Natural killer cell (primary cell): Measurements from ENCODE around the gene ILRUN. TPM values are rescaled to one million over a fixed set of nuclear protein-coding genes. Genes with fewer than 3 reads are reported as not detected.
"Not testable (repeated sequence)": the region's sequence is repeated elsewhere in the genome, so short reads cannot be mapped to it uniquely, and the experiment has no call there.

Experiments used
- ATAC-seq, 3 donors: fragments of 150-1000 bp in 2 of 3; fragments of 200-7000 bp in 1 of 3; cut with Tn5 transposase; 1 replicate in 1 of 3; 2 replicates in 2 of 3; pipeline ENCODE4 v1.10.0; 2021; ENCODE audit warnings: mild to moderate bottlenecking in 2 of 3, moderate library complexity in 2 of 3
- DNase-seq, 2 donors: peaks; one replicate each; pipeline versions ENCODE4 v3.0.0 to v3.0.0-alpha.2; 2013 to 2021; ENCODE audit warnings: mixed read lengths in 1 of 2
- H3K27ac ChIP-seq: one replicate; pipeline ENCODE4 v1.5.1; 2013; ENCODE audit warnings: mild to moderate bottlenecking, low read length
- H3K27me3 ChIP-seq: one replicate; pipeline ENCODE4 v1.6.1; 2013; ENCODE audit warnings: low read length; ENCODE audit not compliant: control insufficient read depth, insufficient read depth
- H3K36me3 ChIP-seq: one replicate; pipeline ENCODE4 v1.6.1; 2013; ENCODE audit warnings: low read length; ENCODE audit not compliant: control insufficient read depth, insufficient read depth
- H3K4me1 ChIP-seq: one replicate; pipeline ENCODE4 v1.6.1; 2013; ENCODE audit warnings: low read length; ENCODE audit not compliant: control insufficient read depth, insufficient read depth
- H3K4me3 ChIP-seq: one replicate; pipeline ENCODE4 v1.5.1; 2013; ENCODE audit warnings: low read length
- H3K9me3 ChIP-seq: one replicate; pipeline ENCODE4 v1.6.1; 2013; ENCODE audit warnings: low read length; ENCODE audit not compliant: control insufficient read depth, insufficient read depth
- H3K27ac Mint-ChIP-seq, 2 donors: one replicate each; pipeline ENCODE4 v1.8.0; 2022; ENCODE audit warnings: mild to moderate bottlenecking in 2 of 2, mixed read lengths in 2 of 2, moderate library complexity in 1 of 2
- H3K27me3 Mint-ChIP-seq, 2 donors: one replicate each; pipeline ENCODE4 v1.8.0; 2022; ENCODE audit warnings: low read depth in 2 of 2, mixed read lengths in 2 of 2
- H3K36me3 Mint-ChIP-seq: one replicate; pipeline ENCODE4 v1.8.0; 2022; ENCODE audit warnings: mixed read lengths
- H3K4me1 Mint-ChIP-seq, 2 donors: one replicate each; pipeline ENCODE4 v1.8.0; 2022; ENCODE audit warnings: mixed read lengths in 2 of 2
- H3K4me3 Mint-ChIP-seq: one replicate; pipeline ENCODE4 v1.8.0; 2022; ENCODE audit warnings: mild to moderate bottlenecking, moderate library complexity, mixed read lengths
- H3K9me3 Mint-ChIP-seq, 2 donors: one replicate each; pipeline ENCODE4 v1.8.0; 2022; ENCODE audit warnings: mixed read lengths in 2 of 2
- WGBS: methylation state at CpG from one replicate; pipeline ENCODE4 v1.1.7; 2013; ENCODE audit warnings: missing lambda C conversion rate; ENCODE audit not compliant: insufficient coverage; 5-methylcytosine and 5-hydroxymethylcytosine counted together
- intact Hi-C: fragments of 100-400 bp; cut with micrococcal nuclease; formaldehyde crosslinking; loops from one replicate; pipeline ENCODE4 v1.14.2; 2022
- total RNA-seq, 4 donors: library from RNA; stranded (reverse); fragments of 120-200 nt in 1 of 4; gene quantifications; one replicate each; pipeline versions ENCODE4 v1.2.3 to v1.2.4, GENCODE V29; 2013 to 2022
- TF ChIP-seq, protein P1 (sequence below): fragments of 200-600 bp; IDR thresholded peaks from one replicate; pipeline ENCODE4 v1.8.0; 2022; ENCODE audit warnings: antibody characterized with exemption

Gene ILRUN
- total RNA-seq = 100 to 1,000 TPM in 1 of 3 donors, 10 to 100 TPM in 2; 91.2 to 101 (median 92.3) TPM
- 56.8 TPM for total RNA-seq (2013)

DNA sequence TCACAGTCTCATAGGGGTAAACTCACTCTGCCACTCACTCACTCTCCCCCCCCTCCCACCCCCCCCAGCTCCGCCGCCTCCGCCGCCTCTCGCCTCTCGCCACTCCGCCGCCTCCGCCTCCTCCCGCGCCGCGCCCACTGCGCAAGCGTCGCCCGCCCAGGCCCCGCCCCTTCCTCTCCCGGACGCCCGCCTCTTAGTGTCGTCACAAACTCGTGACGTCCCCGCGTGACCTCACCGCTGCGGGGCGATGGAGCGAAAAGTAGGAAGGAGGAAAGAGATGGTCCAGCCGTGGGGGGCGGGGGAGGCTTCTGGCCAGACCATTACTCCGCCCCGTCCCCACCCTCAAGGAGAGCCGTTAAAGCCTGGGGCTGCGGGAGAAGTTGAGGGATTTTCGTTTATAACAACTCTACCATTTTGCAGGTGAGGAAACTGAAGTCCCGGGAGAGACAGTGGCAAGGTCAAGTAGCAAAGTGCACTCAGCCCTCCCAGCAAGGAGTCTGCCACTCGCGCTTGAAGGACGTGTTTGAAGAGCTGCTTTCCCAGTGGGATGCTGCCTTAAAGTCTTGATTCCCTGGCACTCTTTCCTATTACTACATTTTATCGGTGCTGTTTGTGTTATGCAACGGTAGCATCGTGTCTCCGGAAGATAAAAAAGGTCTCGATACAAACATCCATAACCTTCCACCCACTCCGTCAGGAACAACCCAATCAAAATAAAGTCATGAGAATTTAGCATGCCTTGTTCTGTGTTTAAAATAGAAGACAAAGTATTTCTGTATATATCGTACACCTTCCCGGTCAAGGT is at the start of gene ILRUN:
TSS of gene ILRUN (minus strand) at position 29 of the 805 bp plus-strand sequence. CDS start 164 bp downstream, outside the sequence.
- TF ChIP-seq, protein P1, sequence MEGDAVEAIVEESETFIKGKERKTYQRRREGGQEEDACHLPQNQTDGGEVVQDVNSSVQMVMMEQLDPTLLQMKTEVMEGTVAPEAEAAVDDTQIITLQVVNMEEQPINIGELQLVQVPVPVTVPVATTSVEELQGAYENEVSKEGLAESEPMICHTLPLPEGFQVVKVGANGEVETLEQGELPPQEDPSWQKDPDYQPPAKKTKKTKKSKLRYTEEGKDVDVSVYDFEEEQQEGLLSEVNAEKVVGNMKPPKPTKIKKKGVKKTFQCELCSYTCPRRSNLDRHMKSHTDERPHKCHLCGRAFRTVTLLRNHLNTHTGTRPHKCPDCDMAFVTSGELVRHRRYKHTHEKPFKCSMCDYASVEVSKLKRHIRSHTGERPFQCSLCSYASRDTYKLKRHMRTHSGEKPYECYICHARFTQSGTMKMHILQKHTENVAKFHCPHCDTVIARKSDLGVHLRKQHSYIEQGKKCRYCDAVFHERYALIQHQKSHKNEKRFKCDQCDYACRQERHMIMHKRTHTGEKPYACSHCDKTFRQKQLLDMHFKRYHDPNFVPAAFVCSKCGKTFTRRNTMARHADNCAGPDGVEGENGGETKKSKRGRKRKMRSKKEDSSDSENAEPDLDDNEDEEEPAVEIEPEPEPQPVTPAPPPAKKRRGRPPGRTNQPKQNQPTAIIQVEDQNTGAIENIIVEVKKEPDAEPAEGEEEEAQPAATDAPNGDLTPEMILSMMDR = no peak
- Mint-ChIP-seq H3K4me1 (peaks cover 31 to 44% of the 10 kb centered on the region in 2 donors), H3K4me3 (peak within 1 kb of the TSS; percentile 99), H3K27ac (peak within 1 kb of the TSS; percentile 96 to 99), H3K36me3 (no peaks in the 10 kb centered on the region), H3K27me3 (peaks cover 0 to 2% of the 10 kb centered on the region in 2 donors), H3K9me3 (no peaks in the 10 kb centered on the region)
- Histone ChIP-seq H3K27ac (peak within 1 kb of the TSS; percentile 84), H3K4me1 (peaks cover 26% of the 10 kb centered on the region), H3K9me3 (no peaks in the 10 kb centered on the region), H3K36me3 (no peaks in the 10 kb centered on the region), H3K4me3 (peak within 1 kb of the TSS; percentile 87), H3K27me3 (no peaks in the 10 kb centered on the region)
- intact Hi-C loops = loop anchor here (1.0 to 10.0 kb wide), 5 partner anchors 25 to 192 kb away; partner anchors contain the start of genes ANKS1A, BLTP3A, SNRPC and TAF11
- 5% methylated on average over 36 of the region's 49 CpGs for WGBS
- ATAC-seq (peak; percentile 91 to 96 (median 92)), DNase-seq (peak; percentile 97)

- TF ChIP-seq, protein P1 = no peak
- Mint-ChIP-seq H3K27ac (peak overlapping the region in 1 of 2 donors; percentile 24), H3K4me1 (no peaks in the 10 kb centered on the region), H3K36me3 (no peaks in the 10 kb centered on the region), H3K27me3 (no peaks in the 10 kb centered on the region), H3K9me3 (no peaks in the 10 kb centered on the region), H3K4me3 (no peak overlapping the region)
- Histone ChIP-seq H3K27ac (no peak overlapping the region), H3K36me3 (no peaks in the 10 kb centered on the region), H3K4me1 (no peaks in the 10 kb centered on the region), H3K4me3 (no peak overlapping the region), H3K27me3 (no peaks in the 10 kb centered on the region), H3K9me3 (no peaks in the 10 kb centered on the region)
- WGBS = 93% methylated on average over 8 of the region's 10 CpGs
- intact Hi-C loops = no loop called here
- no peak for DNase-seq
- no peak for ATAC-seq
These were observed 48.9 kb upstream of the ILRUN start for GRCh38 chr6:34745277-34746103.

DNA sequence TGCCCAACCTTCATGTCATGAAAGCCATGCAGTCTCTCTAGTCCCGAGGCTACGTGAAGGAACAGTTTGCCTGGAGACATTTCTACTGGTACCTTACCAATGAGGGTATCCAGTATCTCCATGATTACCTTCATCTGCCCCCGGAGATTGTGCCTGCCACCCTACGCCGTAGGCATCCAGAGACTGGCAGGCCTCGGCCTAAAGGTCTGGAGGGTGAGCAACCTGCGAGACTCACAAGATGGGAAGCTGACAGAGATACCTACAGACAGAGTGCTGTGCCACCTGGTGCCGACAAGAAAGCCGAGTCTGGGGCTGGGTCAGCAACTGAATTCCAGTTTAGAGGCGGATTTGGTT is 47.7 kb upstream of the ILRUN start:
- H3K4me1 Mint-ChIP-seq, H3K4me3 Mint-ChIP-seq, H3K4me3 ChIP-seq, H3K4me1 ChIP-seq, H3K27me3 Mint-ChIP-seq, H3K36me3 ChIP-seq, H3K27ac ChIP-seq, ATAC-seq, H3K9me3 Mint-ChIP-seq, H3K9me3 ChIP-seq, H3K27ac Mint-ChIP-seq, H3K36me3 Mint-ChIP-seq, H3K27me3 ChIP-seq, DNase-seq: not testable (repeated sequence)
- 97% methylated on average over 10 of the region's 10 CpGs for WGBS
- intact Hi-C loops = loop anchor here (5.0 kb wide), 1 partner anchor 453 kb away; no protein-coding TSS in a partner anchor
